GM12878 (cell line): ENCODE data around the gene RAC2. TPM values are rescaled to one million over a fixed set of nuclear protein-coding genes. Genes with fewer than 3 reads are reported as not detected.

Source experiments
- ATAC-seq: fragments of 200-7000 bp; cut with Tn5 transposase; 3 replicates; pipeline ENCODE4 v1.9.1; 2020; ENCODE audit warnings: mild to moderate bottlenecking, moderate library complexity
- BruUV-seq: library from RNA; stranded (reverse); fragments of 400-500 nt; replicated peaks from 2 replicates; lab custom pipeline; 2021; lab: Mats Ljungman, UMichigan
- CTCF ChIA-PET: fragments of 300-600 bp; sonication (Branson Sonifier 250); formaldehyde crosslinking; extraction: SDS; loops from one replicate; lab custom pipeline; 2021; ENCODE audit warnings: inconsistent platforms; lab: Yijun Ruan, JAX
- POLR2A ChIA-PET: fragments of 350-600 bp; formaldehyde crosslinking; extraction: SDS; loops from one replicate; lab custom pipeline; 2021; ENCODE audit warnings: inconsistent platforms; lab: Charles Lee
- RAD21 ChIA-PET: fragments of 300-600 bp; sonication (Branson Sonifier 250); formaldehyde crosslinking; loops from one replicate; lab custom pipeline; 2023; ENCODE audit warnings: antibody characterized with exemption; ENCODE audit not compliant: unreplicated experiment; lab: Charles Lee
- SMC1A ChIA-PET: fragments of 300-600 bp; sonication (Branson Sonifier 250); formaldehyde crosslinking; loops from one replicate; lab custom pipeline; 2023; ENCODE audit not compliant: unreplicated experiment, uncharacterized antibody; lab: Charles Lee
- DNase-seq: peaks from one replicate; pipeline ENCODE4 v3.0.0-alpha.2; 2011; ENCODE audit warnings: low read depth, low spot score
- FAIRE-seq: peaks from 3 replicates; lab custom pipeline; 2011; peaks lifted over from hg19 to GRCh38; lab: Jason Lieb, UNC
- H2AFZ ChIP-seq: 2 replicates; pipeline ENCODE4 v1.6.0; 2011; ENCODE audit warnings: low read depth, low read length, control low read depth; ENCODE audit not compliant: control insufficient read depth
- H3K27ac ChIP-seq: 2 replicates; pipeline ENCODE4 v1.5.1; 2011; ENCODE audit warnings: control low read depth; ENCODE audit not compliant: control insufficient read depth, insufficient read depth
- H3K27me3 ChIP-seq, 2 experiments: replicated peaks in 1 of 2; 2 replicates each; pipeline versions ENCODE4 v1.6.0 to v1.6.1; 2011; ENCODE audit warnings: low read length in 1 of 2; ENCODE audit not compliant: control insufficient read depth in 2 of 2, insufficient read depth in 2 of 2
- H3K36me3 ChIP-seq, 2 experiments: 2 replicates each; pipeline ENCODE4 v1.5.1; 2011; ENCODE audit warnings: low read length in 1 of 2; ENCODE audit not compliant: control insufficient read depth in 2 of 2, insufficient read depth in 2 of 2
- H3K4me1 ChIP-seq: 2 replicates; pipeline ENCODE4 v1.6.1; 2011; ENCODE audit warnings: mild to moderate bottlenecking, low read length, moderate library complexity, mixed read lengths; ENCODE audit not compliant: control insufficient read depth, insufficient read depth
- H3K4me2 ChIP-seq: 2 replicates; pipeline ENCODE4 v1.6.0; 2011; ENCODE audit warnings: control low read depth; ENCODE audit not compliant: control insufficient read depth, insufficient read depth
- H3K4me3 ChIP-seq: fragments of 200-600 bp; sonication (generic); 2 replicates; pipeline ENCODE4 v1.5.1; 2016
- H3K79me2 ChIP-seq: 2 replicates; pipeline ENCODE4 v1.6.0; 2011; ENCODE audit warnings: low read length; ENCODE audit not compliant: control insufficient read depth, insufficient read depth
- H3K9ac ChIP-seq: 2 replicates; pipeline ENCODE4 v1.8.0; 2011; ENCODE audit warnings: low read length, control low read depth, mixed read lengths; ENCODE audit not compliant: control insufficient read depth, insufficient read depth
- H3K9me3 ChIP-seq: replicated peaks from 3 replicates; pipeline ENCODE4 v1.5.1; 2011; ENCODE audit warnings: mild to moderate bottlenecking, low read length; ENCODE audit not compliant: control insufficient read depth, insufficient read depth
- H4K20me1 ChIP-seq: 2 replicates; pipeline ENCODE4 v1.6.0; 2011; ENCODE audit not compliant: control insufficient read depth, insufficient read depth
- CEBPZ ChIP-seq: fragments of 150-350 bp; IDR thresholded peaks from 2 replicates; pipeline ENCODE4 v1.6.1; 2016; ENCODE audit warnings: low read depth, low read length
- NFYB ChIP-seq: IDR thresholded peaks from 2 replicates; pipeline ENCODE4 v1.6.1; 2011; ENCODE audit warnings: low read depth, mild to moderate bottlenecking, low read length, improper control_type of control experiment, moderate library complexity; ENCODE audit not compliant: insufficient read depth
- WGBS: methylation state at CpG from one replicate; pipeline ENCODE4 v1.1.6; 2016; ENCODE audit warnings: low lambda C conversion rate; ENCODE audit not compliant: insufficient replicate concordance, insufficient coverage; ENCODE audit errors: missing lambda C conversion rate; 5-methylcytosine and 5-hydroxymethylcytosine counted together
- in situ Hi-C: fragments of 300-500 bp; cut with MboI; formaldehyde crosslinking; loops from 9 replicates; pipeline ENCODE4 v1.14.3; 2018; ENCODE audit warnings: mixed read lengths
- intact Hi-C: fragments of 100-400 bp; cut with micrococcal nuclease; formaldehyde crosslinking; loops from one replicate; pipeline ENCODE4 v1.14.2; 2022; ENCODE audit not compliant: unreplicated experiment
- polyA plus RNA-seq, 11 experiments: library from polyadenylated mRNA; depleted of rRNA in 4 of 11; unstranded in 6 of 11; stranded (reverse) in 5 of 11; fragments of >200 nt; fragmentation: Nextera tagmentation in 4 of 11; fragmentation: Illumina TruSeq in 1 of 11; extraction: Ambion mirVana in 4 of 11; extraction: Trizol in 1 of 11; gene quantifications; 1 replicate in 1 of 11; 2 replicates in 10 of 11; pipeline versions ENCODE4 v1.2.1 to v1.2.3, GENCODE V29; 2011 to 2016; ENCODE audit warnings: inconsistent platforms in 2 of 11, missing spikeins in 2 of 11, low read depth in 1 of 11
- total RNA-seq, 4 experiments: library from RNA; depleted of rRNA in 3 of 4; stranded (reverse); fragments of >200 nt in 3 of 4; fragmentation: Illumina TruSeq in 1 of 4; extraction: Trizol in 1 of 4; gene quantifications; 2 replicates each; pipeline versions ENCODE4 v1.2.1 to v1.2.3, GENCODE V29; 2013 to 2021

The RAC2 gene
- total and polyA plus RNA-seq, 10 of the 15 experiments (the other 5 are each of a cell fraction or from before 2014, with no cell fraction given), result 102 to 386 (median 304) TPM

GRCh38 chr22:37210041-37210803 is 33.8 kb downstream of the RAC2 start:
- no peak overlapping the region for H3K9ac ChIP-seq
- SMC1A ChIA-PET, result interaction anchor here (1.0 to 1.1 kb wide), 2 partner anchors 10 to 17 kb away, joined by 3 to 6 read pairs; no protein-coding TSS in a partner anchor
- no peak overlapping the region for H3K4me3 ChIP-seq
- no peaks in the 10 kb centered on the region for H3K9me3 ChIP-seq
- ATAC-seq, result no peak
- in situ Hi-C loops (loop anchor here (25.0 kb wide), 1 partner anchor 1823 kb away; the partner anchor contains the start of gene HMOX1), intact Hi-C loops (no loop called here)
- no peaks in the 10 kb centered on the region for H3K79me2 ChIP-seq
- WGBS, result 68% methylated on average over 15 of the region's 15 CpGs
- H2AFZ ChIP-seq, result no peak overlapping the region
- POLR2A ChIA-PET, result interaction anchor here (0.8 to 1.0 kb wide), 2 partner anchors 9 kb away, joined by 3 to 5 read pairs; no protein-coding TSS in a partner anchor
- CTCF ChIA-PET, result interaction anchor here (0.7 to 2.7 kb wide), 4 partner anchors 10 to 67 kb away, joined by 3 to 18 read pairs (median 7); no protein-coding TSS in a partner anchor
- RAD21 ChIA-PET, result interaction anchor here (1.3 kb wide), 1 partner anchor 50 kb away, joined by 3 read pairs; no protein-coding TSS in a partner anchor
- FAIRE-seq, result no peak
- no peak overlapping the region for H3K4me2 ChIP-seq
- DNase-seq, result no peak
- H4K20me1 ChIP-seq, result no peaks in the 10 kb centered on the region
- BruUV-seq, result no TSS peak
- no peaks in the 10 kb centered on the region; a peak in 3 of 4 replicates for H3K36me3 ChIP-seq
- H3K4me1 ChIP-seq, result peaks cover 2% of the 10 kb centered on the region
- no peak overlapping the region for H3K27ac ChIP-seq
- TF ChIP-seq CEBPZ (no peak), NFYB (peak; percentile 22; the same call in 1 of the 2 replicates)
- H3K27me3 ChIP-seq, result no peaks in the 10 kb centered on the region
